Astrocyte (in vitro differentiated cells and primary cell): ENCODE results near the gene TEKT2. TPM values are rescaled to one million over a fixed set of nuclear protein-coding genes. Genes with fewer than 3 reads are reported as not detected.

Source experiments
- DNase-seq: peaks from one replicate; pipeline ENCODE4 v3.0.0-alpha.2; 2010; ENCODE audit warnings: low read depth
- FAIRE-seq: peaks from 2 replicates; lab custom pipeline; 2011; peaks lifted over from hg19 to GRCh38; lab: Jason Lieb, UNC
- H2AFZ ChIP-seq: 2 replicates; pipeline ENCODE4 v1.6.0; 2012; ENCODE audit warnings: low read depth, low read length, inconsistent platforms
- H3K27ac ChIP-seq: 2 replicates; pipeline ENCODE4 v1.5.1; 2011; ENCODE audit warnings: low read depth, low read length, inconsistent platforms
- H3K27me3 ChIP-seq: 2 replicates; pipeline ENCODE4 v1.6.0; 2011; ENCODE audit warnings: low read length, inconsistent platforms; ENCODE audit not compliant: insufficient read depth
- H3K36me3 ChIP-seq: 2 replicates; pipeline ENCODE4 v1.5.1; 2011; ENCODE audit warnings: low read length, inconsistent platforms; ENCODE audit not compliant: insufficient read depth
- H3K4me1 ChIP-seq: 2 replicates; pipeline ENCODE4 v1.5.1; 2011; ENCODE audit warnings: low read length, inconsistent platforms; ENCODE audit not compliant: insufficient read depth
- H3K4me2 ChIP-seq: 2 replicates; pipeline ENCODE4 v1.6.0; 2012; ENCODE audit warnings: low read length, inconsistent platforms
- H3K4me3 ChIP-seq: 2 replicates; pipeline ENCODE4 v1.5.1; 2011; ENCODE audit warnings: low read depth, mild to moderate bottlenecking, low read length, inconsistent platforms; ENCODE audit not compliant: insufficient read depth
- H3K79me2 ChIP-seq: 2 replicates; pipeline ENCODE4 v1.6.0; 2012; ENCODE audit warnings: mild to moderate bottlenecking, low read length, inconsistent platforms; ENCODE audit not compliant: insufficient read depth
- H3K9ac ChIP-seq: 2 replicates; pipeline ENCODE4 v1.6.0; 2012; ENCODE audit warnings: mild to moderate bottlenecking, low read length, inconsistent platforms
- H3K9me3 ChIP-seq: 2 replicates; pipeline ENCODE4 v1.5.1; 2012; ENCODE audit warnings: low read depth, mild to moderate bottlenecking, low read length, inconsistent platforms; ENCODE audit not compliant: insufficient read depth
- H4K20me1 ChIP-seq: 2 replicates; pipeline ENCODE4 v1.6.0; 2012; ENCODE audit warnings: low read length, inconsistent platforms; ENCODE audit not compliant: insufficient read depth
- H3K27ac Mint-ChIP-seq: one replicate; pipeline ENCODE4 v1.8.0; 2021; ENCODE audit warnings: mild to moderate bottlenecking, mixed read lengths; ENCODE audit not compliant: unreplicated experiment
- H3K27me3 Mint-ChIP-seq: one replicate; pipeline ENCODE4 v1.8.0; 2021; ENCODE audit warnings: low read depth, mixed read lengths; ENCODE audit not compliant: unreplicated experiment
- H3K36me3 Mint-ChIP-seq: one replicate; pipeline ENCODE4 v1.8.0; 2021; ENCODE audit warnings: low read depth, mixed read lengths; ENCODE audit not compliant: unreplicated experiment
- H3K4me1 Mint-ChIP-seq: one replicate; pipeline ENCODE4 v1.8.0; 2021; ENCODE audit warnings: low read depth, mixed read lengths; ENCODE audit not compliant: unreplicated experiment
- H3K4me3 Mint-ChIP-seq: one replicate; pipeline ENCODE4 v1.8.0; 2021; ENCODE audit warnings: mild to moderate bottlenecking, moderate library complexity, mixed read lengths; ENCODE audit not compliant: unreplicated experiment
- H3K9me3 Mint-ChIP-seq: one replicate; pipeline ENCODE4 v1.8.0; 2021; ENCODE audit warnings: mild to moderate bottlenecking, mixed read lengths; ENCODE audit not compliant: unreplicated experiment
- EZH2 ChIP-seq: IDR thresholded peaks from 2 replicates; pipeline ENCODE4 v1.6.1; 2012; ENCODE audit warnings: mild to moderate bottlenecking, low read length, inconsistent platforms; ENCODE audit not compliant: insufficient read depth
- total RNA-seq: library from RNA; stranded (reverse); gene quantifications from 2 replicates; pipeline ENCODE4 v1.2.1, GENCODE V29; 2021
- TF ChIP-seq, protein P1 (sequence below): IDR thresholded peaks from 2 replicates; pipeline ENCODE4 v1.5.1; 2011; ENCODE audit warnings: low read depth, mild to moderate bottlenecking, inconsistent platforms, low read length, moderate library complexity; ENCODE audit not compliant: insufficient read depth

TEKT2 gene
- total RNA-seq, 1 donor from 2014 or later, result 0.39 TPM

DNA sequence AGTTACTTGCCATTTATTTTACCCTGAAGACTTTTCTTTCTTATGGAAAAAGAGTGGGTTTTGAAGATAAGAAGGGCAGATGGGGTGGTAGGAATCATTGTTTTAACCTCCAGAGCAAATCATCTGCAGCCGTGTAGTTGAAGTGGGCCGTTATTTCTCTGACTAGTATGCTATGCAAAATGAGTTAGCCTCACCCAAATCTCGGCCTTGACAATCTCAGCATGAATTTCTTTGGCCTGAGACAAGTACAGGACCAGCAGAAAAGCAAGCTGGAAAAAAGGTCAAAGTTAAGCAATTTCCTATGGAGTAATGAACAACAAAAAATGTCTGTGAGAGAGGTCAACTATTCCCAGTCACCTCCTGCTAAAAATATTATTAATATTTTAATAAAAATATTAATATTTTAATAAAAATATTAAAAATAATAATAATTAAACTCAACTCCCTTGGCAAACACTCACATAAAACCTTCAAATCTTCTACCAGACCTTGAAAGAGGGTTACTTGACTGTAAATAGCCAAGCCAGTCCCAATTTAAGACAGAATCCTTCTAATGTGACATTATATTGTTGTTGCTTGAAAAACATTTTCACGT is 6.8 kb upstream of the TEKT2 start:
- Histone ChIP-seq H3K9me3 (no peaks in the 10 kb centered on the region), H3K4me1 (no peaks in the 10 kb centered on the region), H3K36me3 (no peaks in the 10 kb centered on the region), H2AFZ (no peak overlapping the region), H3K27me3 (no peaks in the 10 kb centered on the region), H3K9ac (no peak overlapping the region), H3K27ac (no peak overlapping the region), H3K79me2 (no peaks in the 10 kb centered on the region), H3K4me3 (no peak overlapping the region), H3K4me2 (no peak overlapping the region), H4K20me1 (no peaks in the 10 kb centered on the region)
- no peak overlapping the region for H3K27ac Mint-ChIP-seq
- no peaks in the 10 kb centered on the region for H3K27me3 Mint-ChIP-seq
- no peak for DNase-seq
- no peak for FAIRE-seq
- peaks cover 2% of the 10 kb centered on the region for H3K4me1 Mint-ChIP-seq
- no peak overlapping the region for H3K4me3 Mint-ChIP-seq
- no peaks in the 10 kb centered on the region for H3K36me3 Mint-ChIP-seq
- TF ChIP-seq, protein P1, sequence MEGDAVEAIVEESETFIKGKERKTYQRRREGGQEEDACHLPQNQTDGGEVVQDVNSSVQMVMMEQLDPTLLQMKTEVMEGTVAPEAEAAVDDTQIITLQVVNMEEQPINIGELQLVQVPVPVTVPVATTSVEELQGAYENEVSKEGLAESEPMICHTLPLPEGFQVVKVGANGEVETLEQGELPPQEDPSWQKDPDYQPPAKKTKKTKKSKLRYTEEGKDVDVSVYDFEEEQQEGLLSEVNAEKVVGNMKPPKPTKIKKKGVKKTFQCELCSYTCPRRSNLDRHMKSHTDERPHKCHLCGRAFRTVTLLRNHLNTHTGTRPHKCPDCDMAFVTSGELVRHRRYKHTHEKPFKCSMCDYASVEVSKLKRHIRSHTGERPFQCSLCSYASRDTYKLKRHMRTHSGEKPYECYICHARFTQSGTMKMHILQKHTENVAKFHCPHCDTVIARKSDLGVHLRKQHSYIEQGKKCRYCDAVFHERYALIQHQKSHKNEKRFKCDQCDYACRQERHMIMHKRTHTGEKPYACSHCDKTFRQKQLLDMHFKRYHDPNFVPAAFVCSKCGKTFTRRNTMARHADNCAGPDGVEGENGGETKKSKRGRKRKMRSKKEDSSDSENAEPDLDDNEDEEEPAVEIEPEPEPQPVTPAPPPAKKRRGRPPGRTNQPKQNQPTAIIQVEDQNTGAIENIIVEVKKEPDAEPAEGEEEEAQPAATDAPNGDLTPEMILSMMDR, result no peak
- no peak for TF ChIP-seq EZH2
- no peaks in the 10 kb centered on the region for H3K9me3 Mint-ChIP-seq

DNA sequence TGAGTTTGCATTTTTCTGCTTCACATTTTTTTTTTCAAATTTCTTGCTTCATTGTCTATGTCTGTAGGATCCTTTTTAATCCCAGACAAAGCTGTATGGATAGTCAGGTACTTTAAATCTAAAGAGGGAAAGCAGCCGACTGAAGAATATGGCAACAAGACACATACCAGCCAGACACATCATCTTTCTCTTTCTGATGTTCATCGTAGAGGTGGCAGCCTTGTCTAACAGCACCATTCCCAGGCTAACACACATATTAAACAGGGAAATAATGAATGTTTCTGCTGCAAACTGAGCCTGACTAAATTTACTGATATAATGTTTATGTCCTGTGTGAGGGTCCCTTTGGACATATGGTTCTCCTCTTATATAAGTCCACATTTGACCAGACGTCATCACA is 3.7 kb upstream of the TEKT2 start:
- FAIRE-seq (no peak), DNase-seq (no peak)
- Histone ChIP-seq H3K27ac (no peak overlapping the region), H3K9me3 (no peaks in the 10 kb centered on the region), H3K4me1 (peaks cover 7% of the 10 kb centered on the region), H3K4me3 (no peak overlapping the region), H3K27me3 (no peaks in the 10 kb centered on the region), H4K20me1 (no peaks in the 10 kb centered on the region), H3K9ac (no peak overlapping the region), H3K4me2 (no peak overlapping the region), H3K36me3 (no peaks in the 10 kb centered on the region), H2AFZ (no peak overlapping the region), H3K79me2 (no peaks in the 10 kb centered on the region)
- H3K36me3 Mint-ChIP-seq, result no peaks in the 10 kb centered on the region
- no peak overlapping the region for H3K4me3 Mint-ChIP-seq
- no peaks in the 10 kb centered on the region for H3K9me3 Mint-ChIP-seq
- peaks cover 2% of the 10 kb centered on the region for H3K4me1 Mint-ChIP-seq
- no peaks in the 10 kb centered on the region for H3K27me3 Mint-ChIP-seq
- TF ChIP-seq, protein P1, result no peak
- no peak overlapping the region for H3K27ac Mint-ChIP-seq

DNA sequence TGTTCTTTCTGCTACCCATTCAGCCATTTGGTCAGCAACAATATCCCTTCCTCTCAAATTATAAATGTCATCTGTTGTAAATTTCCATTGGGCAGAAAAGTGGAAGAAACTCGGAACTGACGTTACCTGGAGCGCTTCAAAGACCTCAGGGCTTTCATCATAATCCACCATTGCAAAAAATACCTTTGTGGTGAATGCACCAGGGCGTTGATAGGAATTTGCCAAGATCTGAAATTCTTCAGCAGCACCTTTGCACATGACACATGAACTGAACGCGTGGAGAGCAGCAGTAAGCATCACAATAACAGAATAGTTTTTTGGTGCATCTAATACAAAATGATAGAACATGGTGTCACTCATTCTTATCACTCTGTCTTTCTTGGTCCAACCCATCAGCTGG is 3.1 kb upstream of the TEKT2 start:
- H3K27ac Mint-ChIP-seq, result no peak overlapping the region
- no peak for FAIRE-seq
- DNase-seq, result no peak
- Histone ChIP-seq H3K27me3 (no peaks in the 10 kb centered on the region), H3K9me3 (no peaks in the 10 kb centered on the region), H3K36me3 (no peaks in the 10 kb centered on the region), H3K4me1 (peaks cover 7% of the 10 kb centered on the region), H3K9ac (no peak overlapping the region), H3K27ac (no peak overlapping the region), H4K20me1 (no peaks in the 10 kb centered on the region), H3K4me3 (no peak overlapping the region), H3K79me2 (no peaks in the 10 kb centered on the region), H3K4me2 (no peak overlapping the region), H2AFZ (no peak overlapping the region)
- H3K9me3 Mint-ChIP-seq, result no peaks in the 10 kb centered on the region
- no peaks in the 10 kb centered on the region for H3K27me3 Mint-ChIP-seq
- peaks cover 2% of the 10 kb centered on the region for H3K4me1 Mint-ChIP-seq
- H3K36me3 Mint-ChIP-seq, result no peaks in the 10 kb centered on the region
- TF ChIP-seq EZH2, result no peak
- TF ChIP-seq, protein P1, result no peak
- no peak overlapping the region for H3K4me3 Mint-ChIP-seq
